ENCODE data around the gene MRGPRD. TPM values are rescaled to one million over a fixed set of nuclear protein-coding genes. Genes with fewer than 3 reads are reported as not detected.

Gene MRGPRD
- total and polyA plus RNA-seq, 3 experiments from 2014 or later = not detected

DNA sequence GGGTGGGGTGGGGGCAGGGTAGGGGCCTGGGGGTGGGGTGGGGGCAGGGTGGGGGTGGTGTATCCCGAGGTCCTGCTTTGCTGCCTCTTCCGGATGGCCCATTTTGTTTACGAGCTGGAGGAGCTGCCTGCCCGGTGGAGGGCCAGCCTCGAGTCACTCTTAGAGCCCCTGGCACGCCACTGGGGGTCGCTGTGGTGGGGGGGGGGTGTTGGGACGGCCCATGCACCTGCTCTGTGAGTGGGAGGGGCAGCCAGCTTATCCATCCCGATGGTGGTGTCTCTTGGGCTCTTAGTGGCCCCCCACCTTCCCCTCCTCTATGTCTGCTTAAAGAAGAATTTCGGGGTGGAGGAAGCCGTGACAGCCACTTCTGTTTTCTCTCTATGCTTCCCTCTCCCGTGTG, 24.6 kb downstream of the MRGPRD start:
- no peaks in the 10 kb centered on the region for H3K36me3 ChIP-seq (ENCODE audit: insufficient read depth, low read length)
- peak in 2 of 5 donors; percentile 14 to 22 for DNase-seq
- H3K4me1 Mint-ChIP-seq = peaks cover 0 to 5% (median 0%) of the 10 kb centered on the region in 3 donors

DNA sequence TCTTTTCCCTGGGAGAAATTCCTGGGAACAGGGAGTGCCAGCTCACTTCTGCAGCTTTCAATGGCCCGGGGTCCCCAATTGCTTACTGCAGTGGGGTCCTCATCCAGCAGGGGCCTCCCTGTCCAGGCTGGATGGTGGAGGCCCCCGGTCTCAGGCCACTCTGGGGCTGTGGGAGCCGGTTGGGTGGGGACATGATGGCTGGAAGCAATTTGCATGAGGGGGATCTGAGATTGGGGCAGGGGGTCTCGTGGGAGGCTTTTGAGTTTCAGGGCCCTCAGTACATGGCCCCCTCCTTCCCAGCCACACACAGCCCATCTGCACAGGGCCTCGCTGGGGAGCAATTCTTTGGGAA, 25.2 kb downstream of the MRGPRD start:
- no peaks in the 10 kb centered on the region for H3K9me3 Mint-ChIP-seq

More for the DNA sequence above, 24.6 kb downstream of the MRGPRD start:
- Histone ChIP-seq H3K27ac (ENCODE audit: low read depth, low read length) (no peak overlapping the region), H3K4me3 (ENCODE audit: low read length) (no peak overlapping the region), H3K9me3 (ENCODE audit: low read length) (no peaks in the 10 kb centered on the region), H3K27me3 (ENCODE audit: insufficient read depth, low read length, poor library complexity, severe bottlenecking) (no peaks in the 10 kb centered on the region), H3K4me1 (ENCODE audit: insufficient read depth, low read length) (no peaks in the 10 kb centered on the region)
- H3K4me3 Mint-ChIP-seq = no peak overlapping the region
- peaks cover 0 to 6% of the 10 kb centered on the region in 2 donors for H3K27me3 Mint-ChIP-seq
- no peak overlapping the region for H3K27ac Mint-ChIP-seq
- no peaks in the 10 kb centered on the region for H3K36me3 Mint-ChIP-seq
- no peaks in the 10 kb centered on the region for H3K9me3 Mint-ChIP-seq
- CTCF ChIA-PET = no interaction called here
- POLR2A ChIA-PET = no interaction called here

DNA sequence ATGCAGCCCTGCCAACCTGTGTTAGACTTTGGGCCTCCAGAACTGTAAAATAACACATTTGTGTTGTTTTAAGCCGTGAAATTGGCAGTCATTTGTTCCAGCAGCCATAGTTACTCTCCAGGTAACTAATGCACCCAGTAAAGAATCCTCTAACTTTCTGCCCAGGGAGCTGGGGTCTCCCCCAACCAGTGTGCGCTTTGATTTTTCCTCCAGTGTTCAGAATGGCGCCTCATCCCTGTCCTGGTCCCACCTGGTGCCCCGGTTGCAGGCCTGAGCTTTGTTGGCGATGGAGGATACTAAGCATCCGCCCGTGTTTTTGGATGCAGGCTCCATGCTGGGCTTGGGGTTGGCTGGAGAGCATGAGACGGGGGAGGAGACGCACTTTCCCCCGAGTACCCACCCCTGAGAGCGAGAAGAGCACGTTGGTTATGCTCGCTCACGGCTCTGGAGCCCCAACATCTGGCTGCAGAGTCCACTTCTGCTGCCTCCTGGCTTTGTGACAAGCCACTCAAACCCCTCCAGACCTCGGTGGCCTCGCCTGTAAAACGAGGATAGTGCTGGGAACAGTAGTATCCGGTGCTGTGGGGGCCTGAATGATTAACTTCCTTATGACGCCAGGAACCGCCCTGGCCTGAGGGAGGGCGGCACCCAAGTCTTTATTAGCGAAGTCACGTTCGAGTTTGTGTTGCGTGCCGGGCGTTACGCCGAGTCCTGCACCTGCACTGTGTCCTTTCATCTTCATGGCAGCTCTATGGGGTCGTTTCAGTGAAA, 25.8 kb downstream of the MRGPRD start:
- H3K27me3 Mint-ChIP-seq = peaks cover 0 to 6% of the 10 kb centered on the region in 2 donors
- no peak overlapping the region for H3K4me3 ChIP-seq (ENCODE audit: low read length)
- peak overlapping the region in 1 of 7 donors; percentile 17 for H3K4me3 Mint-ChIP-seq
- H3K36me3 Mint-ChIP-seq = no peaks in the 10 kb centered on the region
- peak overlapping the region in 1 of 8 donors; percentile 76 for H3K27ac Mint-ChIP-seq
- H3K9me3 Mint-ChIP-seq = no peaks in the 10 kb centered on the region
- ChIA-PET CTCF (no interaction called here), POLR2A (no interaction called here)
- no peaks in the 10 kb centered on the region for H3K4me1 ChIP-seq (ENCODE audit: insufficient read depth, low read length)
- H3K27me3 ChIP-seq (ENCODE audit: insufficient read depth, low read length, poor library complexity, severe bottlenecking) = no peaks in the 10 kb centered on the region
- no peaks in the 10 kb centered on the region for H3K9me3 ChIP-seq (ENCODE audit: low read length)
- H3K4me1 Mint-ChIP-seq = peaks cover 0 to 5% (median 0%) of the 10 kb centered on the region in 3 donors
- no peaks in the 10 kb centered on the region for H3K36me3 ChIP-seq (ENCODE audit: insufficient read depth, low read length)
- no peak for DNase-seq
- no peak overlapping the region for H3K27ac ChIP-seq (ENCODE audit: low read depth, low read length)

More for the DNA sequence above, 25.2 kb downstream of the MRGPRD start:
- no peaks in the 10 kb centered on the region for H3K9me3 ChIP-seq (ENCODE audit: low read length)
- H3K27me3 ChIP-seq (ENCODE audit: insufficient read depth, low read length, poor library complexity, severe bottlenecking) = no peaks in the 10 kb centered on the region
- Mint-ChIP-seq H3K27ac (no peak overlapping the region), H3K36me3 (no peaks in the 10 kb centered on the region), H3K27me3 (peaks cover 0 to 6% of the 10 kb centered on the region in 2 donors), H3K4me3 (peak overlapping the region in 1 of 7 donors; percentile 17), H3K4me1 (peaks cover 0 to 5% (median 0%) of the 10 kb centered on the region in 3 donors)
- H3K4me1 ChIP-seq (ENCODE audit: insufficient read depth, low read length) = no peaks in the 10 kb centered on the region
- no peak for DNase-seq
- H3K4me3 ChIP-seq (ENCODE audit: low read length) = no peak overlapping the region
- no peaks in the 10 kb centered on the region for H3K36me3 ChIP-seq (ENCODE audit: insufficient read depth, low read length)
- POLR2A ChIA-PET = no interaction called here
- H3K27ac ChIP-seq (ENCODE audit: low read depth, low read length) = no peak overlapping the region
- CTCF ChIA-PET = no interaction called here

DNA sequence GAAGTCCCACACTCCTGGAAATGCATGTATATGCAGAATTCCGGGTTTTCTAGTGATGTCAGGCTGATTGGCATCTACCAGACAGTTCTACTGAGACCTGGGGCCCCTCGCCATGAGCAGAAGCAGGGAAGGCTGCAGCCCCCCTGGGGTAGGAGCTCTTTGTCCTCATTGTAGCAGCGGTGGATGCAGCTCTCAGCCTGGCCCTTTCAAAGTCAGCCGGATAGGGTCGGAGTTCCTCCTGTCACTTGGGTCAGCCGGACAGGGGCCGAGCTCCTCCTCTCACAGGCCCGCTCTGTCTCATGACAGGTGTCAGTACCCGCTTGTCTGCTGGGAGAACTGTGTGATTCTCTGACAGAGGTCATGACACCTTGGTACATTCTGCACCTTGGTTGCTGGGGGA, 30.0 kb downstream of the MRGPRD start:
- ChIA-PET POLR2A (no interaction called here), CTCF (no interaction called here)
- Histone ChIP-seq H3K4me3 (ENCODE audit: low read length) (no peak overlapping the region), H3K36me3 (ENCODE audit: insufficient read depth, low read length) (no peaks in the 10 kb centered on the region), H3K4me1 (ENCODE audit: insufficient read depth, low read length) (no peaks in the 10 kb centered on the region), H3K9me3 (ENCODE audit: low read length) (no peaks in the 10 kb centered on the region), H3K27me3 (ENCODE audit: insufficient read depth, low read length, poor library complexity, severe bottlenecking) (no peaks in the 10 kb centered on the region), H3K27ac (ENCODE audit: low read depth, low read length) (no peak overlapping the region)
- peak overlapping the region in 1 of 8 donors; percentile 52 for H3K27ac Mint-ChIP-seq
- no peaks in the 10 kb centered on the region for H3K36me3 Mint-ChIP-seq
- H3K4me1 Mint-ChIP-seq = peaks cover 0 to 5% (median 0%) of the 10 kb centered on the region in 3 donors
- H3K4me3 Mint-ChIP-seq = no peak overlapping the region
- no peaks in the 10 kb centered on the region for H3K9me3 Mint-ChIP-seq
- no peak for DNase-seq
- H3K27me3 Mint-ChIP-seq = peaks cover 0 to 4% of the 10 kb centered on the region in 2 donors

DNA sequence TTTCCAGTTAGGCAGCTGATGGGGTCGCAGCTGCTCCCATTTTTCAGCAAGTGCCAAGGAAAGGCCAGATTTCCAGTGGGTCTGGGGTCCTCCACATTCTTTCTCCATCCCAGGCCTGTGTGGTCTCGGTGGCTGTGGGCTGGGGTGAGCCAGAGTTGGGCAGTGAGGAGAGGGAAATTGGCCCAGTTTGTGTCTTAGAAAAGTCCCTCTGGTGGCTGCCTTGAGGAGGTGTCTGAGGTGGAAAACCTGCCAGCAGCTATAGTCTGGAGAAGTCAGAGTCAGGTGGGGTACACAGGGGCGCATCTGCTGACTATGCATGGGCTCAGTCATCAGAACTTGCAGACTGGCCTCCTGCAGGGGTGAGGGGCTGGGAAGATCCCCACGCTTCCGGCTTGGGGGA, 30.5 kb downstream of the MRGPRD start:
- Histone ChIP-seq H3K4me1 (ENCODE audit: insufficient read depth, low read length) (no peaks in the 10 kb centered on the region), H3K4me3 (ENCODE audit: low read length) (no peak overlapping the region), H3K27ac (ENCODE audit: low read depth, low read length) (no peak overlapping the region), H3K27me3 (ENCODE audit: insufficient read depth, low read length, poor library complexity, severe bottlenecking) (no peaks in the 10 kb centered on the region), H3K36me3 (ENCODE audit: insufficient read depth, low read length) (no peaks in the 10 kb centered on the region), H3K9me3 (ENCODE audit: low read length) (no peaks in the 10 kb centered on the region)
- Mint-ChIP-seq H3K4me1 (peaks cover 0 to 1% (median 0%) of the 10 kb centered on the region in 3 donors), H3K4me3 (no peak overlapping the region), H3K27me3 (peaks cover 0 to 4% of the 10 kb centered on the region in 2 donors), H3K36me3 (no peaks in the 10 kb centered on the region), H3K27ac (no peak overlapping the region), H3K9me3 (no peaks in the 10 kb centered on the region)
- no peak for DNase-seq
- POLR2A ChIA-PET = no interaction called here
- CTCF ChIA-PET = no interaction called here

DNA sequence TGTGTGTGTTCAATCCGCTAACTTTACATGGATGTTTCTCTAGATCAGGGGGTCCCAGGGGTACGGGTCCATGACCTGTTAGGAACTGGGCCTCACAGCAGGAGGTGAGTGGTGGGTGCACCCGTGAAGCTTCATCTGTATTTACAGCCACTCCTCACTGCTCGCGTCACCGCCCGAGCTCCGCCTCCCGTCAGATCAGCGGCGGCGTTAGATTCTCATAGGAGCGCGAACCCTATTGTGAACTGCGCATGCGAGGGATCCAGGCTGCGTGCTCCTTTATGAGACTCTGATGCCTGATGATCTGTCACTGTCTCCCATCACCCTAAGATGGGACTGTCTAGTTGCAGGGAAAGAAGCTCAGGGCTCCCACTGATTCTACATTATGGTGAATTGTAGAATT, 31.9 kb downstream of the MRGPRD start:
- no peaks in the 10 kb centered on the region for H3K9me3 Mint-ChIP-seq
- Histone ChIP-seq H3K9me3 (ENCODE audit: low read length) (no peaks in the 10 kb centered on the region), H3K4me1 (ENCODE audit: insufficient read depth, low read length) (no peaks in the 10 kb centered on the region), H3K27me3 (ENCODE audit: insufficient read depth, low read length, poor library complexity, severe bottlenecking) (no peaks in the 10 kb centered on the region), H3K27ac (ENCODE audit: low read depth, low read length) (no peak overlapping the region), H3K4me3 (ENCODE audit: low read length) (no peak overlapping the region), H3K36me3 (ENCODE audit: insufficient read depth, low read length) (no peaks in the 10 kb centered on the region)
- peaks cover 0 to 4% of the 10 kb centered on the region in 2 donors for H3K27me3 Mint-ChIP-seq
- POLR2A ChIA-PET = no interaction called here
- no peaks in the 10 kb centered on the region for H3K36me3 Mint-ChIP-seq
- H3K27ac Mint-ChIP-seq = peak overlapping the region in 1 of 8 donors; percentile 29
- CTCF ChIA-PET = no interaction called here
- DNase-seq = no peak
- H3K4me3 Mint-ChIP-seq = no peak overlapping the region
- no peaks in the 10 kb centered on the region for H3K4me1 Mint-ChIP-seq

DNA sequence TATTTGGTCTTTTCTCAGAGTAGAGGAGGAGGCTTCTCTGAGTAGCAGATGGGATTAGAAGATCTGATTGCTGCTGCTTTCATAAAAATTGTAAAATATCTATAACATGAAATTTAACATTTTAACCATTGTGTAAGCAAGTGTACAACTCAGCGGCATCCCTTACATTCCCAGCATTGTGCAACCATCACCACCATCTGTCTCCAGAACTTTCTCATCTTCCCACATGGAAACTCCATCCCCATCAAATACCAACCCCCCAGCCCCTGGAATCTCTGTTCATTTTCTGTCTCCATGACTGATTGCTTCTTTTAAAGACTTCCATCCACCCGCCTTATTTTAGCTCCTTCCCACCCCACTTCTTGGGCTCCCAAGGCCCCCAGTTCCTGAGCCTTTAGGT, 32.3 kb downstream of the MRGPRD start:
- no peaks in the 10 kb centered on the region for H3K4me1 Mint-ChIP-seq
- no peak overlapping the region for H3K4me3 Mint-ChIP-seq
- H3K9me3 Mint-ChIP-seq = no peaks in the 10 kb centered on the region
- H3K27me3 Mint-ChIP-seq = peaks cover 0 to 4% of the 10 kb centered on the region in 2 donors
- no peak for DNase-seq
- Histone ChIP-seq H3K4me1 (ENCODE audit: insufficient read depth, low read length) (no peaks in the 10 kb centered on the region), H3K4me3 (ENCODE audit: low read length) (no peak overlapping the region), H3K27ac (ENCODE audit: low read depth, low read length) (no peak overlapping the region), H3K36me3 (ENCODE audit: insufficient read depth, low read length) (no peaks in the 10 kb centered on the region), H3K27me3 (ENCODE audit: insufficient read depth, low read length, poor library complexity, severe bottlenecking) (no peaks in the 10 kb centered on the region), H3K9me3 (ENCODE audit: low read length) (no peaks in the 10 kb centered on the region)
- ChIA-PET CTCF (no interaction called here), POLR2A (no interaction called here)
- H3K36me3 Mint-ChIP-seq = no peaks in the 10 kb centered on the region
- H3K27ac Mint-ChIP-seq = peak overlapping the region in 1 of 8 donors; percentile 29

DNA sequence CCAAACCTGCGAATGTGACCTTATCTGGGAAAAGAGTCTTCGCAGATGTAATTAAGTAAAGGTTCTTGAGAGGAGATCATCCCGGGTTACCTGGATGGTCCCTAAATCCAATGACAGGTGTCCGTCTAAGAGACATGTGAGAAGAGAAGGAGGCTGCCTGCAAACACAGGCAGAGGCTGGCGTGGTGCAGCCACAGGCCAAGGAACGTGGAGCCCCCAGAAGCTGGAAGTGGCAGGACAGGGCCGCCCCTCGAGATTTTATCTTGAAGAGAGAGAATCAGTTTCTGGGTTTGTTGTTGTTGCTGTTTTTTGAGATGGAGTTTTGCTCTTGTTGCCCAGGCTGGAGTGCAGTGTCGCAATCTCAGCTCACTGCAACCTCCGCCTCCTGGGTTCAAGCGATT, 33.6 kb downstream of the MRGPRD start:
- H3K27me3 ChIP-seq (ENCODE audit: insufficient read depth, low read length, poor library complexity, severe bottlenecking) = no peaks in the 10 kb centered on the region
- H3K9me3 Mint-ChIP-seq = no peaks in the 10 kb centered on the region
- no peaks in the 10 kb centered on the region for H3K36me3 ChIP-seq (ENCODE audit: insufficient read depth, low read length)
- DNase-seq = no peak
- POLR2A ChIA-PET = interaction anchor here (0.7 kb wide), 1 partner anchor 10 kb away, joined by 3 read pairs; no protein-coding TSS in a partner anchor
- no peaks in the 10 kb centered on the region for H3K9me3 ChIP-seq (ENCODE audit: low read length)
- H3K27ac Mint-ChIP-seq = peak overlapping the region in 1 of 8 donors; percentile 90
- no peak overlapping the region for H3K4me3 ChIP-seq (ENCODE audit: low read length)
- no peaks in the 10 kb centered on the region for H3K36me3 Mint-ChIP-seq
- H3K4me3 Mint-ChIP-seq = no peak overlapping the region
- peaks cover 0 to 4% of the 10 kb centered on the region in 2 donors for H3K27me3 Mint-ChIP-seq
- H3K27ac ChIP-seq (ENCODE audit: low read depth, low read length) = no peak overlapping the region
- no peaks in the 10 kb centered on the region for H3K4me1 Mint-ChIP-seq
- CTCF ChIA-PET = no interaction called here
- H3K4me1 ChIP-seq (ENCODE audit: insufficient read depth, low read length) = no peaks in the 10 kb centered on the region
